ENCODE measurements around the gene ST8SIA5. TPM values are rescaled to one million over a fixed set of nuclear protein-coding genes. Genes with fewer than 3 reads are reported as not detected.

Gene ST8SIA5
- total RNA-seq, 1 experiment from 2014 or later, result 0.54 TPM

GRCh38 chr18:46748466-46748865, 8.4 kb downstream of the ST8SIA5 start:
- H3K79me2 ChIP-seq (ENCODE audit: insufficient read depth, low read length), result no peaks in the 10 kb centered on the region
- no peaks in the 10 kb centered on the region for H4K20me1 ChIP-seq (ENCODE audit: insufficient read depth)
- no peak for ATAC-seq
- no peak overlapping the region for H3K9ac ChIP-seq (ENCODE audit: low read length)
- ChIA-PET CTCF (no interaction called here), RAD21 (ENCODE audit: low non-redundant PET in 1 of 2, low total read pairs in 2 of 2, uncharacterized antibody in 2 of 2, unreplicated experiment in 2 of 2) (no interaction called here), POLR2A (no interaction called here)
- no peak overlapping the region for H3K27ac ChIP-seq (ENCODE audit: low read depth, low read length)
- intact Hi-C loops (cut with micrococcal nuclease), result no loop called here
- H2AFZ ChIP-seq (ENCODE audit: low read depth, low read length, poor library complexity, severe bottlenecking), result no peak overlapping the region
- H3K27me3 ChIP-seq (ENCODE audit: insufficient read depth, low read length), result 0 out of 2 replicates have a peak, but pooled peaks cover 4% of the 10 kb centered on the region
- no peaks in the 10 kb centered on the region for H3K9me2 ChIP-seq (ENCODE audit: insufficient read depth)
- DNase-seq (ENCODE audit: low read depth, low spot score), result no peak
- H3K4me2 ChIP-seq (ENCODE audit: low read length), result no peak overlapping the region
- H3K4me3 ChIP-seq (replicated peaks in 1 of 2; ENCODE audit: low read depth in 1 of 2, low read length in 2 of 2), result no peak overlapping the region
- no peaks in the 10 kb centered on the region for H3K9me3 ChIP-seq (ENCODE audit: control insufficient read depth in 1 of 2, insufficient read depth in 1 of 2, low read depth in 1 of 2, low read length in 2 of 2)
- no peaks in the 10 kb centered on the region for H3K4me1 ChIP-seq (ENCODE audit: control insufficient read depth in 1 of 2, insufficient read depth in 2 of 2, low read length in 2 of 2)
- H3K36me3 ChIP-seq (ENCODE audit: control insufficient read depth in 1 of 2, insufficient read depth in 2 of 2, low read length in 2 of 2), result no peaks in the 10 kb centered on the region
- no TSS peak for BruUV-seq (replicated peaks)
- TF ChIP-seq SP1 (IDR thresholded peaks at IDR 0.05; ENCODE audit: low read depth), result no peak
- no peak for TF ChIP-seq EZH2 (IDR thresholded peaks at IDR 0.05)
- no peak for TF ChIP-seq POLR2A (IDR thresholded peaks at IDR 0.05; ENCODE audit: borderline replicate concordance, extremely low read depth, insufficient read depth, insufficient read length)
- TF ChIP-seq ZFX (IDR thresholded peaks at IDR 0.05), result no peak
- TF ChIP-seq MAX (IDR thresholded peaks at IDR 0.05), result no peak
- TF ChIP-seq SIN3A (IDR thresholded peaks at IDR 0.05; ENCODE audit: low read depth), result no peak

- Histone ChIP-seq H3K9me2 (ENCODE audit: insufficient read depth) (no peaks in the 10 kb centered on the region), H3K36me3 (ENCODE audit: control insufficient read depth in 1 of 2, insufficient read depth in 2 of 2, low read length in 2 of 2) (no peaks in the 10 kb centered on the region), H3K79me2 (ENCODE audit: insufficient read depth, low read length) (no peaks in the 10 kb centered on the region), H4K20me1 (ENCODE audit: insufficient read depth) (no peaks in the 10 kb centered on the region), H3K4me3 (replicated peaks in 1 of 2; ENCODE audit: low read depth in 1 of 2, low read length in 2 of 2) (no peak overlapping the region), H3K27ac (ENCODE audit: low read depth, low read length) (no peak overlapping the region), H2AFZ (ENCODE audit: low read depth, low read length, poor library complexity, severe bottlenecking) (no peak overlapping the region), H3K9me3 (ENCODE audit: control insufficient read depth in 1 of 2, insufficient read depth in 1 of 2, low read depth in 1 of 2, low read length in 2 of 2) (no peaks in the 10 kb centered on the region), H3K27me3 (ENCODE audit: insufficient read depth, low read length) (peaks cover 9% of the 10 kb centered on the region; the same call in 1 of the 2 replicates), H3K4me1 (ENCODE audit: control insufficient read depth in 1 of 2, insufficient read depth in 2 of 2, low read length in 2 of 2) (no peaks in the 10 kb centered on the region), H3K4me2 (ENCODE audit: low read length) (no peak overlapping the region), H3K9ac (ENCODE audit: low read length) (no peak overlapping the region)
- DNase-seq (ENCODE audit: low read depth, low spot score) (no peak), ATAC-seq (no peak)
- RAD21 ChIA-PET (ENCODE audit: low non-redundant PET in 1 of 2, low total read pairs in 2 of 2, uncharacterized antibody in 2 of 2, unreplicated experiment in 2 of 2), result no interaction called here
- BruUV-seq (replicated peaks), result no TSS peak
- intact Hi-C loops (cut with micrococcal nuclease), result no loop called here
- CTCF ChIA-PET, result no interaction called here
- no peak for TF ChIP-seq ZFX (IDR thresholded peaks at IDR 0.05)
- TF ChIP-seq CEBPB (IDR thresholded peaks at IDR 0.05; ENCODE audit: low read depth), result no peak
- no peak for TF ChIP-seq RAD21 (IDR thresholded peaks at IDR 0.05; ENCODE audit: low read depth)
- TF ChIP-seq ELF1 (IDR thresholded peaks at IDR 0.05; ENCODE audit: borderline replicate concordance, low read depth), result no peak
- TF ChIP-seq POLR2A (IDR thresholded peaks at IDR 0.05; ENCODE audit: borderline replicate concordance, extremely low read depth, insufficient read depth, insufficient read length), result no peak
- POLR2A ChIA-PET, result no interaction called here
Observed at GRCh38 chr18:46740046-46740445, 16.8 kb downstream of the ST8SIA5 start.

All from HCT116 (cell line).